UCSD-AML1 (cell line): ENCODE results near the gene RGS14.
"Not testable (repeated sequence)": the region's sequence is repeated elsewhere in the genome, so short reads cannot be mapped to it uniquely, and the experiment has no call there.

Source experiments
- DNase-seq: peaks from one replicate; lab custom pipeline; 2025; ENCODE audit not compliant: unreplicated experiment; lab: John Stamatoyannopoulos, UW

RGS14 gene

DNA sequence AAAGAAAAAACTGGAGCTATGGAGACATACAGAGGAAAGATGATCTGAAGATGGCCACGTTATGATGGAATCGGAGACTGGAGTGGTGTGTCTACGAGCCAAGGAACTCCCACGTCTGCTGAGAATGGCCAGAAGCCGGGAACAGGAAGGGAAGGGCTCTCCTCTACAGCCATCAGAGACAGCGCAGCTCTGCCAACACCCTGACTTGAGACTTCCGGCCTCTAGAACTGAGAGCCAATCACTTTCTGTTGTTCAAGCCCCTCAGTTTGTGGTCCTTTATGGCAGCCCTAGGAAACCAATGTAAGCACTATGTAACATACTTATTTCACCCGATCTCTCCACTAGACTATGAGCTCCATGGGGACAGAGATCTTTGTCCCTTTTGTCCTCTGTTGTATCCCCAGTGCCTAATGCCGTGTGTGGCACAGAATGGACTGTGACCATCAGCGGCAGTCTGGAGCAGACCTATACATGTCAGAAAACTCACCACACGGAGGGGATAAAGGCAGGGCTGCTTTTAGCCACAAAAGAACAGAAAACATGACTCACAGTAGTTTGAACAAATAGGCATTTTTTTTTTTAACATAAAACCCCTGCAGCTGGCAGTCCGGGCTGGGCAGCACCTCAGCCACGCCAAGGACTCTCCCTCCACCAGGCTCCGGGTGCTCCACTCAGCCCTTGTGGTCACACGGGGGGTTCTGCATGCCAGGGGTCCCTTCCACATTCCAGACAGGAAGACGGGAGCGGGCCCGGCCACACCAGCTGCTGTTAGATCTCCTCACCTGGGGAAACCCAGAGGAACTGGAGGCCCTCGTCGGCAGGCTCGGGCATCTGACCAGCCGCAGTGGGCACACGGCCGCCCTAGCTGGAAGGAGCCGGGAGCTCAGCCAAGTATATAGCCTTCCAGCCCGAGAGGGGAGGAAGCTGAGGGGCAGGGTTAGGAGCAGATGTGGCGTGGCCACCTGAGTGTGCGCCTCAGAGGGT is 29.9 kb upstream of the RGS14 start:
- no peak for DNase-seq

DNA sequence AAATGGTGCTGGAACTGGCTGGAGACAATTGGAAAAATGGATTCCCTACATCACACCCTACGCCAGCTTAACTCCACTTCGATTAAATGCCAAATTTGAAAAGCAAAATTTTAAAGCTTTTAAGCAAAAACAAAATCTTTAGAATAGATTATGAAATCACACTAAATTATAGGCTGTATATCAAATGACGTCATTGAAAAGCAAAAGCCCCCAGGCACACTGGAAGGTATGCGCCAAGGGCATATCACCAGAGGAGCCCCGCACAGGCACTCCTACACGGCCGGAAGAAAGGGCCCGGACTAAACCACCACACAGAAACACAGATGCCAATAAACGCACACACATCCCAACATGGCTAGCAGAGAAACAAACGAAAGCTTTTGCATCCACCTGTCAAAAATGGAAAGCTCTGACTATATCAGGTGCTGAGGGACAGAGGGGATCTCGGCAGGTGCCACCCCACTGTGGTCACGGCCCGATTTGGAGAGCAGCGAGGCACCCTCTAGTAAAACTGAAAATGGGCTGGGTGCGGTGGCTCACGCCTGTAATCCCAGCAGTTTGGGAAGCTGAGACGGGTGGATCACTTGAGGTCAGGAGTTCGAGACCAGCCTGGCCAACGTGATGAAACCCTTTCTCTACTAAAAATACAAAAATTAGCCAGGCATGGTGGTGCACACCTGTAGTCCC is 29.0 kb upstream of the RGS14 start:
- no peak for DNase-seq

- DNase-seq: no peak
These were observed 27.8 kb upstream of the RGS14 start for GRCh38 chr5:177329883-177330282.

GRCh38 chr5:177330991-177331842 is 26.5 kb upstream of the RGS14 start:
- DNase-seq: peak; percentile 62

DNA sequence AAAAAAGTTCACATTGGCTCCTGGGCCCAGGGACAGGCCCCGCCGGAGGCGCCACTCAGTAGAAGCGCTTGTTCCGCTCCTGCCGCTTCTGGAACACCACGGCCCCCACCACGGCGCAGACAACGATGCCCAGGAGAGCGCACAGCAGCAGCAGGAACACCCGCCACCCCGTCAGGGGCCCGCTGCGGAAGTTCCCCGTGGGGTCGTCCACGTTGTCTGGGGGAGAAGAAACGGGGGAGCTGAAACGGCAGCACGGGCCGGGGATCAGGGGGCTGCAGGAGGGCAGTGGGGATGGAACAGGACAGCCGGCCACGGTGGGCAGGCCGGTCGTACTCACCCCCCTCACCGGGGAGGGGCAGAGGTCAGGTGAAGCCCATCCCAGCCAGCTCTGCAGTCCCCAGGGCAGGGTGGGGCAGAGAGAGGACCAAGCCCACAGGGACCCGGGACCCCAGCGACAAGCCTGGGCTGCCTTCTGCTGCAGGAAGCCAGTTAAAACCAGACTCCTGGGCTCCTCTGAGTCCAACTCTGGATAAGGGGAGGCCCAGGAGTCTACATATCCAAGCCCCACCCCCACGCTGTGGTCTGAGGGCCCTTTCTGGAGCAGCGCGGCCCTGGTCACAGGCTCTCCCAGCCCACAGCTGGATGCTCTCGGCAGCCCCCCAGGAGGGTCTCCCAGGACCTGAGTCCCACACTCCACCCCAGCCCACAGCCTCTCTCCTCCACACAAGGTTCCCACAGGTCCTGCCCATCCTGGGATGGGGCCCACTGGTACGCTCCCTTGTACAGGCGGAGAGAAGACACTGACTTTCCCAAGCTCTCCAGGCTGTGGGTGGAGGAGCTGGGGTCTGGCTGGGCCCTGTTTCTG is 25.5 kb upstream of the RGS14 start:
- no peak for DNase-seq

DNA sequence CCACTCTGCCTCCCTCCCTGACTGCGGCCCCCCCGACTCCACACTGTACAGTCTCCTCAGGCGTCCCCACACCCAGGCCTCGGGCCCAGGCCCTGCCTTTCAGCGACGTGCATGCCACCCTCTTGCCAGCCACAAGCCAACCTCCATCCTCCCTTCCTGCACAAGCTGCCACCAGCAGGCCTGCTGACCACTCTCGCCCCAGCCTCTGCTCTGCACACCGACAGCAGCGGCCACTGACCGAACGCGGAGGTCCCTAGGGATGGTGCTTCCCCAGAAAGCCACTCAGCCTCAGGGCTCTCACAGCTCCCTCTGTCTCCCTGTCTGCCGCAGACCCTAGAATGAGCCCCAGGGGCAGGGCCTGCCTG is 24.8 kb upstream of the RGS14 start:
- no peak for DNase-seq

GRCh38 chr5:177333420-177334154 is 24.1 kb upstream of the RGS14 start:
- DNase-seq: no peak

GRCh38 chr5:177334155-177334551 is 23.6 kb upstream of the RGS14 start:
- no peak for DNase-seq

GRCh38 chr5:177334781-177335700 is 22.7 kb upstream of the RGS14 start:
- no peak for DNase-seq

GRCh38 chr5:177335701-177336065 is 22.0 kb upstream of the RGS14 start:
- no peak for DNase-seq

DNA sequence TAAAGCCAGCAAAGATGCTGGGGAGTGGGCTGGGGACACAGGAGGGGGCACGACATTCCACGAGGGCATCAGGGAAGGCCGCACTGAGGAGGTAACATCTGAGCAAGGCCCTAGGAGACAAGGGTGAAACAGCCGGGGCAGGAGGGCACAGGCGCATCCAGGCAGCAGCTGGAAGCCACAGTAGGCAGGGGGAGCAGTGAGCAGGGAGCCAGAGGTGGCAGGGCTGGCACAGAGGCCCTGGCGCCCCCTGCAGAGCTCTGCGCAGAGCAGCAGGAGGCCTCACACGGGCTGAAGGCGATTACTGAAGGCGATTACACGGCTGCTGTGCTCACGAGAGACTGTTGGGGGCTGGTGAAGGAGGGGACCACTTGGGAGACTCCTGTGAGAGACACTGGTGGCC is 21.6 kb upstream of the RGS14 start:
- DNase-seq: peak; percentile 71

GRCh38 chr5:177336603-177337494 is 20.9 kb upstream of the RGS14 start:
- DNase-seq: no peak

DNA sequence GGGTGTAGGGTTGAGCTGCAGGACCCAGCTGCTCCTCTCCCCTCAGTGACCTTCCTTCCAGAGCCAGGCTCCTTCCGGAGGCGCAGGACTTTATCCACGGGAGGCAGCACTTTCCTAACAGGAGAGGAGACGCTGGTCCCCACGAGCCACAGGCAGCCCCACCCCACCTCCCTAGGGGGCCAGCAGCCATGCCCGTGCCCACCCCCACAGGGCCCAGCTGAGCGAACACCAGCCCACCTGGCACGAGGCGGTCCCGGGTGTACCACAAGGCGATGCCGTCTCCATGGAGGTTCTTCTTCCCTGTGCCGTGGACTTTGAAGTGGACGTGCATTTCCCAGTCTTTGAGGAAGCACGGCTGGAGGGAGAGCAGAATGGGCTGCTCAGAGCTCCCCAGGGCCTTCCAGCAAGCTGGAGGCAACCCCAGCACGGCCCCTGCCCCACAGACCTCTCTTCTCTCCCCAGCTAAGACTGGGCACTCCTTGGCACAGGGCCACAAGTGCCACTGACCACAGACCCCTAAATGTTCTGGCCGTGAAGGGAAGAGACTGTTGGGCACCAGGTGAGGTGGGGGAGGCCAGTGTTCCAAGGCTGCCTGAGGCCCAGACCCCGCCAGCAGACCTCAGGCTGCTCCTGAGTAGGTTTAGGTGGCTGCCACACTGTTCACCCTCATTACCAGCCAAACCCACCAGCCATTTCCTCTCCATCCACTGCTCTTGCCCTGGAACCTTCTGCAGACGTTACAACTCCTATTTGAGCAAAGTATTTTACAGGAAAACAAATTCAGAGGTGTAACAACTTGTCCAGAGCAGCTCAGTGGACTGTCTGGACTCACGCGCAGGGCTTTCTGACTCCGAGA is 19.2 kb upstream of the RGS14 start:
- no peak for DNase-seq

GRCh38 chr5:177339107-177339638 is 18.6 kb upstream of the RGS14 start:
- DNase-seq: no peak

DNA sequence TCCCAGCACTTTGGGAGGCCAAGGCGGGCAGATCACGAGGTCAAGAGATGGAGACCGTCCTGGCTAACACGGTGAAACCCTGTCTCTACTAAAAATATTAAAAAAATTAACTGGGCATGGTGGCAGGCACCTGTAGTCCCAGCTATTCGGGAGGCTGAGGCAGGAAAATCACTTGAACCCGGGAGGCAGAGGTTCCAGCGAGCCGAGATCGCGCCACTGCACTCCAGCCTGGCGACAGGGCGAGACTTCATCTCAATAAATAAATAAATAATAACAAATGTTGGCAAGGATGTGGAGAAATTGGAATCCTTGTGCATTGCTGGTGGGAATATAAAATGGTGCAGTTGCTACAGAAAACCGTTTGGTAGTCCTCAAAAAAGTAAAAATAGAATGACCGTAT is 14.7 kb upstream of the RGS14 start:
- not testable (repeated sequence) for DNase-seq

DNA sequence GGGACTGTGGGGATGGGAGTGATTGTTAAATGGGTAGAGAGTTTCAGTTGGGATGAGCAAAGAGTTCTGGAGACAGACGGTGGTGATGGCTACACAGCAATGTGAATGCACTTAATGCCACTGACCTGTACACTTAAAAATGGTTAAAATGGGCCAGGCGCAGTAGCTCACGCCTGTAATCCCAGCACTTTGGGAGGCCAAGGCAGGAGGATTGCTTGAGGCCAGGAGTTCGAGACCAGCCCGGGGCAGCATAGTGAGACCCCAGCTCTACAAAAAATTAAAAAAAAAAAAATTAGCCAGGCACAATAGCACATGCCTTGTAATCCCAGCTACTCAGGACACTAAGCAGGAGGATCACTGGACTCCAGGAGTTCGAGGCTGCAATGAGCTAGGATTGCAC is 13.9 kb upstream of the RGS14 start:
- no peak for DNase-seq

DNA sequence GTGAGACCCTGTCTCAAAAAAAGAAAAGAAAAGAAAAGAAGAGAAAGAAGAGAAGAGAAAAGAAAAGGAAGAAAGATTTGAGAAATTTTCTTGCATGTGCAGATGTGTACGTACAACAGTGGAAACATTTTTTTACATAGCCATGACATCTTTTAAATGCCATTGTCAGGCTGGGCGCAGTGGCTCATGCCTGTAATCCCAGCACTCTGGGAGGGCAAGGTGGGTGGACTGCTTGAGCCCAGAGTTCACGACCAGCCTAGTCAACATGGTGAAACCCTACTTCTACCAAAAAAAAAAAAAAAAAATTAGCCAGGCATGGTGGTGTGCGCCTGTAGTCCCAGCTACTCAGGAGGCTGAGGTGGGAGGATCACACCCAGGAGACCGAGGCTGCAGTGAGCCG is 12.8 kb upstream of the RGS14 start:
- DNase-seq: no peak
